ENCODE data around the gene KISS1R.

The KISS1R gene

DNA sequence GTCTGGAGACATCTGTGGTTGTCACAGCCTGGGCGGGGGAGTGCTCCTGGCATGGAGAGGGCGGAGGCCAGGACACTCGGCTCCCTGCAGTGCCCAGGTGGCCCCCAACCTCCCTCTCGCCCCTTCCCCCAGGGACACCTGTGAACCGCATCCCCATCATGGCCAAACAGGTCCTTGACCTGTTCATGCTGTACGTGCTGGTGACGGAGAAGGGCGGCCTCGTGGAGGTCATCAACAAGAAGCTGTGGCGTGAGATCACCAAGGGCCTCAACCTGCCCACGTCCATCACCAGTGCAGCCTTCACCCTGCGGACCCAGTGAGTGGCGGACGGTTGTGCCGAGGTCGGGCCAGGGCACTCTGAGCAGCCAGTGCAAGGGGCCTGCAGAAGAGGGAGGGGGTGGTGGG lies 47.0 kb downstream of the KISS1R start:
- H3K27ac ChIP-seq (ENCODE audit: low read depth in 2 of 2, low read length in 2 of 2): no peak overlapping the region
- no peaks in the 10 kb centered on the region for H3K9me3 ChIP-seq (ENCODE audit: control insufficient read depth in 2 of 2, low read length in 2 of 2)
- H3K36me3 ChIP-seq (ENCODE audit: control insufficient read depth in 2 of 2, insufficient read depth in 2 of 2, low read length in 2 of 2): peaks cover 18 to 24% of the 10 kb centered on the region in 2 donors
- H3K9ac ChIP-seq (ENCODE audit: low read depth in 1 of 2, low read length in 2 of 2): no peak overlapping the region
- H3K4me1 ChIP-seq (ENCODE audit: control insufficient read depth in 2 of 2, insufficient read depth in 2 of 2, low read length in 2 of 2): no peaks in the 10 kb centered on the region
- H3K27me3 ChIP-seq (ENCODE audit: control insufficient read depth in 2 of 2, insufficient read depth in 2 of 2, low read length in 2 of 2): no peaks in the 10 kb centered on the region
- H3K4me3 ChIP-seq (ENCODE audit: low read length in 2 of 2): no peak overlapping the region

- no peaks in the 10 kb centered on the region for H3K27me3 ChIP-seq (ENCODE audit: control insufficient read depth in 2 of 2, insufficient read depth in 2 of 2, low read length in 2 of 2)
- no peaks in the 10 kb centered on the region for H3K4me1 ChIP-seq (ENCODE audit: control insufficient read depth in 2 of 2, insufficient read depth in 2 of 2, low read length in 2 of 2)
- H3K9ac ChIP-seq (ENCODE audit: low read depth in 1 of 2, low read length in 2 of 2): no peak overlapping the region
- no peak overlapping the region for H3K27ac ChIP-seq (ENCODE audit: low read depth in 2 of 2, low read length in 2 of 2)
- no peak overlapping the region for H3K4me3 ChIP-seq (ENCODE audit: low read length in 2 of 2)
- peaks cover 18 to 21% of the 10 kb centered on the region in 2 donors for H3K36me3 ChIP-seq (ENCODE audit: control insufficient read depth in 2 of 2, insufficient read depth in 2 of 2, low read length in 2 of 2)
- H3K9me3 ChIP-seq (ENCODE audit: control insufficient read depth in 2 of 2, low read length in 2 of 2): no peaks in the 10 kb centered on the region
These were observed 47.9 kb downstream of the KISS1R start for GRCh38 chr19:964761-965694.

- Histone ChIP-seq H3K9ac (ENCODE audit: low read depth in 1 of 2, low read length in 2 of 2) (no peak overlapping the region), H3K9me3 (ENCODE audit: control insufficient read depth in 2 of 2, low read length in 2 of 2) (peaks cover 0 to 5% of the 10 kb centered on the region in 2 donors), H3K27me3 (ENCODE audit: control insufficient read depth in 2 of 2, insufficient read depth in 2 of 2, low read length in 2 of 2) (no peaks in the 10 kb centered on the region), H3K27ac (ENCODE audit: low read depth in 2 of 2, low read length in 2 of 2) (no peak overlapping the region), H3K4me1 (ENCODE audit: control insufficient read depth in 2 of 2, insufficient read depth in 2 of 2, low read length in 2 of 2) (no peaks in the 10 kb centered on the region), H3K4me3 (ENCODE audit: low read length in 2 of 2) (no peak overlapping the region), H3K36me3 (ENCODE audit: control insufficient read depth in 2 of 2, insufficient read depth in 2 of 2, low read length in 2 of 2) (peaks cover 26 to 28% of the 10 kb centered on the region in 2 donors)
These were observed 49.5 kb downstream of the KISS1R start for GRCh38 chr19:966485-967088.

All from mucosa of rectum (tissue), 2 donors.